ENCODE results near the gene NOC2L. TPM values are rescaled to one million over a fixed set of nuclear protein-coding genes. Genes with fewer than 3 reads are reported as not detected.

NOC2L gene
- total and polyA plus RNA-seq, 9 of the 15 experiments (the other 6 are each of a cell fraction or from before 2014, with no cell fraction given) = 4.0 to 410 (median 200) TPM

DNA sequence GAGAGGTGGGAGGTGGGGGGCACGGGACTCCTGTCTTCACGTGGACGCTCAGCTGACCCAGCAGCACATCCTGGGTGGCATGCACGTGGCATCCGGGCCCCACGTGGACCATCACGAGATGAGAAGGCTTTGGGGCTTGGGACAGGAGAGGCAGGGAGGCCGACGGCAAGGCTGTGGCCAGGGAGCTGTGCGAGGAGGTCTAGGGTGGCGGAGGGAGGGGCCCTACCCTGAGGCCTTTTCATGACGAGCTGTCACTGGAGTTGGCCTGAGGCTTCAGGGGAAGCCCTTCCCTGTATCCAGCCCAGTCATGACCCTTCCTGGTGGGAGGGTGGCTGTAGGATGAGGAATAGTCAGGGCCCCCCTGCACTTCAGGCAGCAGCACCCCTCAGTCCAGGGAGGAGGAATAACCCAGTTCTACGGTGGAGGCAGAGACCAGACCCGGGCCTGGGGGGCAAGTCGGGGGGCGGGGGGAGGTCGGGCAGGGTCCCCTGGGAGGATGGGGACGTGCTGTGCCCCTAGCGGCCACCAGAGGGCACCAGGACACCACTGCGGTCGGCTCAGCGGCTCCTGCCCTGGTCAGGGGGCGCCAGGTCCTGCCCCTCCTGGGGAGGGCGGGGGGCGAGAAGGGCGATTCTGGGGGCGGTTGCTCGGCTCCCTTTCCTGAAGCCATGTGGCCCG lies 24.9 kb upstream of the NOC2L start:
- Histone ChIP-seq H3K9me1 (ENCODE audit: control insufficient read depth, insufficient read depth, low read length) (no peaks in the 10 kb centered on the region), H4K20me1 (replicated peaks; ENCODE audit: control insufficient read depth, insufficient read depth, low read length) (peaks cover 13% of the 10 kb centered on the region), H3K4me3 (no peak overlapping the region), H2AFZ (ENCODE audit: low read depth, low read length) (no peak overlapping the region), H3K9ac (ENCODE audit: insufficient read depth in 1 of 2, low read depth in 2 of 2, low read length in 2 of 2) (peak overlapping the region in 1 of 2 experiments; percentile 50; a peak in 2 of 4 replicates), H3K4me1 (replicated peaks in 1 of 2; ENCODE audit: control insufficient read depth in 2 of 2, insufficient read depth in 2 of 2, low read length in 2 of 2) (peaks cover 0 to 51% of the 10 kb centered on the region in 2 experiments; a peak in 2 of 5 replicates), H3K4me2 (ENCODE audit: insufficient read depth, low read length) (no peak overlapping the region), H3K27ac (ENCODE audit: extremely low read depth, low read depth, low read length) (no peak overlapping the region), H3K79me2 (ENCODE audit: control insufficient read depth, insufficient read depth, low read length) (no peaks in the 10 kb centered on the region), H3K27me3 (ENCODE audit: control insufficient read depth in 2 of 2, insufficient read depth in 2 of 2, low read length in 2 of 2) (peaks cover 39 to 51% of the 10 kb centered on the region in 2 experiments; a peak in 4 of 5 replicates), H3K9me3 (replicated peaks; ENCODE audit: control insufficient read depth, insufficient read depth, low read depth, low read length) (no peaks in the 10 kb centered on the region), H3K36me3 (ENCODE audit: control insufficient read depth, insufficient read depth, low read length) (no peaks in the 10 kb centered on the region)
- WGBS (ENCODE audit: insufficient coverage, low coverage, missing lambda C conversion rate) = 4% methylated on average over 23 of the region's 29 CpGs
- no peak for FAIRE-seq
- ChIA-PET POLR2A (interaction anchor here (0.6 to 1.4 kb wide), 4 partner anchors 11 to 280 kb away, joined by 3 to 7 read pairs (median 6); no protein-coding TSS in a partner anchor), CTCF (ENCODE audit: low intra/inter-chr PET ratio) (interaction anchor here (0.8 to 2.9 kb wide), 5 partner anchors 10 to 307 kb away, joined by 3 to 27 read pairs (median 8); no protein-coding TSS in a partner anchor)
- DNase-seq (ENCODE audit: extremely low read depth in 1 of 4, low spot score in 3 of 4) = peak; percentile 69 to 90 (median 88)
- ATAC-seq = peak; percentile 82
- intact Hi-C loops (cut with micrococcal nuclease) (loop anchor here (1.0 to 10.0 kb wide), 2 partner anchors 79 to 311 kb away; no protein-coding TSS in a partner anchor), in situ Hi-C loops (cut with MboI) (loop anchor here (10.0 kb wide), 1 partner anchor 81 kb away; no protein-coding TSS in a partner anchor)
- no TSS peak for BruUV-seq (replicated peaks)
- TF ChIP-seq CC2D1A (IDR thresholded peaks at IDR 0.05) = 0 out of 2 replicates have a peak, but pooled peaks have one; percentile 39
- TF ChIP-seq CTCFL (IDR thresholded peaks at IDR 0.05; ENCODE audit: borderline replicate concordance, insufficient read depth, low read depth, low read length, poor library complexity, severe bottlenecking) = peak; percentile 41
- TF ChIP-seq VEZF1 (CRISPR knock-in tag; IDR thresholded peaks at IDR 0.05) = peak; percentile 64
- peak; percentile 68 to 82 for TF ChIP-seq RAD21 (CRISPR knock-in tag; conservative IDR thresholded peaks at IDR 0.05 in 1 of 2, IDR thresholded peaks at IDR 0.05 in 1 of 2)
- TF ChIP-seq, protein P1, sequence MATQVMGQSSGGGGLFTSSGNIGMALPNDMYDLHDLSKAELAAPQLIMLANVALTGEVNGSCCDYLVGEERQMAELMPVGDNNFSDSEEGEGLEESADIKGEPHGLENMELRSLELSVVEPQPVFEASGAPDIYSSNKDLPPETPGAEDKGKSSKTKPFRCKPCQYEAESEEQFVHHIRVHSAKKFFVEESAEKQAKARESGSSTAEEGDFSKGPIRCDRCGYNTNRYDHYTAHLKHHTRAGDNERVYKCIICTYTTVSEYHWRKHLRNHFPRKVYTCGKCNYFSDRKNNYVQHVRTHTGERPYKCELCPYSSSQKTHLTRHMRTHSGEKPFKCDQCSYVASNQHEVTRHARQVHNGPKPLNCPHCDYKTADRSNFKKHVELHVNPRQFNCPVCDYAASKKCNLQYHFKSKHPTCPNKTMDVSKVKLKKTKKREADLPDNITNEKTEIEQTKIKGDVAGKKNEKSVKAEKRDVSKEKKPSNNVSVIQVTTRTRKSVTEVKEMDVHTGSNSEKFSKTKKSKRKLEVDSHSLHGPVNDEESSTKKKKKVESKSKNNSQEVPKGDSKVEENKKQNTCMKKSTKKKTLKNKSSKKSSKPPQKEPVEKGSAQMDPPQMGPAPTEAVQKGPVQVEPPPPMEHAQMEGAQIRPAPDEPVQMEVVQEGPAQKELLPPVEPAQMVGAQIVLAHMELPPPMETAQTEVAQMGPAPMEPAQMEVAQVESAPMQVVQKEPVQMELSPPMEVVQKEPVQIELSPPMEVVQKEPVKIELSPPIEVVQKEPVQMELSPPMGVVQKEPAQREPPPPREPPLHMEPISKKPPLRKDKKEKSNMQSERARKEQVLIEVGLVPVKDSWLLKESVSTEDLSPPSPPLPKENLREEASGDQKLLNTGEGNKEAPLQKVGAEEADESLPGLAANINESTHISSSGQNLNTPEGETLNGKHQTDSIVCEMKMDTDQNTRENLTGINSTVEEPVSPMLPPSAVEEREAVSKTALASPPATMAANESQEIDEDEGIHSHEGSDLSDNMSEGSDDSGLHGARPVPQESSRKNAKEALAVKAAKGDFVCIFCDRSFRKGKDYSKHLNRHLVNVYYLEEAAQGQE (IDR thresholded peaks at IDR 0.05; ENCODE audit: borderline replicate concordance) = peak; percentile 79
- TF ChIP-seq, protein P1 (CRISPR knock-in tag; IDR thresholded peaks at IDR 0.05; ENCODE audit: low read depth) = no peak
- TF ChIP-seq MAZ (CRISPR knock-in tag; conservative IDR thresholded peaks at IDR 0.05 in 1 of 2, IDR thresholded peaks at IDR 0.05 in 1 of 2) = peak in 1 of 2 experiments; percentile 9; a peak in 1 of 4 replicates
